DOHH2 (cell line): ENCODE results near the gene DOCK1.

Experiments used
- H3F3A ChIP-seq: fragments of 200-600 bp; sonication (generic), shearing (Covaris generic); 2 replicates; pipeline ENCODE4 v1.6.0; 2016; ENCODE audit warnings: antibody characterized with exemption, mild to moderate bottlenecking; ENCODE audit not compliant: control insufficient read depth, insufficient read depth
- H3K27ac ChIP-seq: fragments of 200-600 bp; sonication (generic); 2 replicates; pipeline ENCODE4 v1.5.1; 2014; ENCODE audit warnings: low read depth, mild to moderate bottlenecking, low read length, moderate library complexity
- H3K27me3 ChIP-seq: fragments of 200-600 bp; sonication (generic); 2 replicates; pipeline ENCODE4 v1.6.1; 2014; ENCODE audit warnings: mild to moderate bottlenecking, low read length, mixed read lengths; ENCODE audit not compliant: control insufficient read depth
- H3K36me3 ChIP-seq: fragments of 200-600 bp; sonication (generic); 2 replicates; pipeline ENCODE4 v1.6.1; 2014; ENCODE audit warnings: mild to moderate bottlenecking, low read length, moderate library complexity, mixed read lengths; ENCODE audit not compliant: control insufficient read depth
- H3K4me1 ChIP-seq: fragments of 200-600 bp; sonication (generic); 2 replicates; pipeline ENCODE4 v1.6.1; 2014; ENCODE audit warnings: mild to moderate bottlenecking, low read length, mixed read lengths; ENCODE audit not compliant: control insufficient read depth
- H3K4me2 ChIP-seq: fragments of 200-600 bp; sonication (generic); 2 replicates; pipeline ENCODE4 v1.6.0; 2014; ENCODE audit warnings: mild to moderate bottlenecking, low read length, moderate library complexity
- H3K4me3 ChIP-seq: fragments of 200-600 bp; sonication (generic); 2 replicates; pipeline ENCODE4 v1.5.1; 2014; ENCODE audit warnings: mild to moderate bottlenecking, low read length, mixed read lengths
- H3K79me2 ChIP-seq: fragments of 200-600 bp; sonication (generic); 2 replicates; pipeline ENCODE4 v1.6.1; 2014; ENCODE audit warnings: mild to moderate bottlenecking, low read length, mixed read lengths; ENCODE audit not compliant: control insufficient read depth
- H3K9me2 ChIP-seq: fragments of 200-600 bp; sonication (generic); replicated peaks from 2 replicates; pipeline ENCODE4 v1.6.1; 2014; ENCODE audit warnings: mild to moderate bottlenecking, low read length, mixed read lengths; ENCODE audit not compliant: control insufficient read depth
- H3K9me3 ChIP-seq: fragments of 200-600 bp; sonication (generic); 2 replicates; pipeline ENCODE4 v1.6.1; 2014; ENCODE audit warnings: antibody characterized with exemption, low read length, mixed read lengths; ENCODE audit not compliant: control insufficient read depth, insufficient read depth
- H4K20me1 ChIP-seq: fragments of 200-600 bp; sonication (generic); 2 replicates; pipeline ENCODE4 v1.6.0; 2014; ENCODE audit warnings: low read depth, mild to moderate bottlenecking, antibody characterized with exemption, low read length, moderate library complexity; ENCODE audit not compliant: control insufficient read depth, insufficient read depth
- EZH2phosphoT487 ChIP-seq: fragments of 200-600 bp; sonication (generic); IDR thresholded peaks from 2 replicates; pipeline ENCODE4 v1.6.1; 2017; ENCODE audit warnings: borderline replicate concordance, mild to moderate bottlenecking, antibody characterized with exemption, low read length, moderate library complexity, mixed read lengths
- TF ChIP-seq, protein P1 (sequence below): fragments of 200-600 bp; sonication (generic); IDR thresholded peaks from one replicate; pipeline ENCODE4 v1.5.1; 2014; ENCODE audit warnings: antibody characterized with exemption, mild to moderate bottlenecking, low read depth, low read length; ENCODE audit not compliant: poor library complexity, severe bottlenecking

DOCK1 gene

DNA sequence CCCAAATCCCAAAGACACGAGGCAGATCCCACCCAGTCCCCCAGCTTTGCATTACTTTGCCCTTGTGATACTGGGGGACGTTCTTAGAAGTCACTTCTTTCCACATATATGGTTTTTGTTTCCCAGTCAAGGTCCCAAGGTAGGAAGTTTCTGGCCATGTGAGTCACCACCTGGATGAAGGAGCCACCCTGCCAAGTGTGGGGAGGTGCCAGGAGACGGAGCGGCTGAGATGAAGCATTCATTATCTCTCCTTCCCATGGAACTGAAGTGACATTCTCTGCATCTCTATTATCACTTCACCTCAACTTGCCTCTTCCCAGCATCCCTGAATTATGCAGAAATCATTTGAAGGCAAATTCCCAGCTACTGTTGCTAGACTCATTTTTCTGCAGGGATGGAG lies 427.4 kb downstream of the DOCK1 start:
- Histone ChIP-seq H3K27ac (no peak overlapping the region), H3K4me3 (no peak overlapping the region), H3K4me2 (no peak overlapping the region), H3K9me3 (no peaks in the 10 kb centered on the region), H3K36me3 (no peaks in the 10 kb centered on the region), H3K79me2 (no peaks in the 10 kb centered on the region), H3K27me3 (no peaks in the 10 kb centered on the region), H4K20me1 (no peaks in the 10 kb centered on the region), H3F3A (no peaks in the 10 kb centered on the region), H3K9me2 (no peaks in the 10 kb centered on the region), H3K4me1 (no peaks in the 10 kb centered on the region)
- TF ChIP-seq, protein P1, sequence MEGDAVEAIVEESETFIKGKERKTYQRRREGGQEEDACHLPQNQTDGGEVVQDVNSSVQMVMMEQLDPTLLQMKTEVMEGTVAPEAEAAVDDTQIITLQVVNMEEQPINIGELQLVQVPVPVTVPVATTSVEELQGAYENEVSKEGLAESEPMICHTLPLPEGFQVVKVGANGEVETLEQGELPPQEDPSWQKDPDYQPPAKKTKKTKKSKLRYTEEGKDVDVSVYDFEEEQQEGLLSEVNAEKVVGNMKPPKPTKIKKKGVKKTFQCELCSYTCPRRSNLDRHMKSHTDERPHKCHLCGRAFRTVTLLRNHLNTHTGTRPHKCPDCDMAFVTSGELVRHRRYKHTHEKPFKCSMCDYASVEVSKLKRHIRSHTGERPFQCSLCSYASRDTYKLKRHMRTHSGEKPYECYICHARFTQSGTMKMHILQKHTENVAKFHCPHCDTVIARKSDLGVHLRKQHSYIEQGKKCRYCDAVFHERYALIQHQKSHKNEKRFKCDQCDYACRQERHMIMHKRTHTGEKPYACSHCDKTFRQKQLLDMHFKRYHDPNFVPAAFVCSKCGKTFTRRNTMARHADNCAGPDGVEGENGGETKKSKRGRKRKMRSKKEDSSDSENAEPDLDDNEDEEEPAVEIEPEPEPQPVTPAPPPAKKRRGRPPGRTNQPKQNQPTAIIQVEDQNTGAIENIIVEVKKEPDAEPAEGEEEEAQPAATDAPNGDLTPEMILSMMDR = no peak
- no peak for TF ChIP-seq EZH2phosphoT487

DNA sequence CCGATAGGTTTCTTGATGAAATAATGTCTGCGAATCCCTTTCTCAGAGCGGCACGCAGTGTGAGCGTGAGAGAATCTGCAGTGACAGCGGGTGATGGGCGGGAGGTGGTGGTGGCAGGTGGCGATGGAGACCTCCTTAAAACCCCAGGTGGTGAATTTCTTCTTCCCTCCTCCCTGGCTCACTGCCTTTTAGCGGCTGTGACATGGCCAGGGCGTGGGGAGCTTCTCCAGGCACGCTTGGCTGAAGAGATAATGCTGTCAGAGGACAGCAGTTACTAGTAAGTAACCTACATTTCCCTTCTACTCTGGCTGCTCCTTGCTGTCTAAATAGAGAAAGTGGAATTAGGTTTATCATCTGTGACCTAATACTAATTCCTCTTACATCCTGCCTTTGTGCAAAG lies 432.6 kb downstream of the DOCK1 start:
- Histone ChIP-seq H3K27ac (no peak overlapping the region), H3F3A (no peaks in the 10 kb centered on the region), H4K20me1 (no peaks in the 10 kb centered on the region), H3K27me3 (no peaks in the 10 kb centered on the region), H3K4me3 (no peak overlapping the region), H3K36me3 (no peaks in the 10 kb centered on the region), H3K4me2 (no peak overlapping the region), H3K9me2 (no peaks in the 10 kb centered on the region), H3K9me3 (no peaks in the 10 kb centered on the region), H3K79me2 (no peaks in the 10 kb centered on the region), H3K4me1 (no peaks in the 10 kb centered on the region)
- TF ChIP-seq, protein P1 = no peak
- no peak for TF ChIP-seq EZH2phosphoT487

DNA sequence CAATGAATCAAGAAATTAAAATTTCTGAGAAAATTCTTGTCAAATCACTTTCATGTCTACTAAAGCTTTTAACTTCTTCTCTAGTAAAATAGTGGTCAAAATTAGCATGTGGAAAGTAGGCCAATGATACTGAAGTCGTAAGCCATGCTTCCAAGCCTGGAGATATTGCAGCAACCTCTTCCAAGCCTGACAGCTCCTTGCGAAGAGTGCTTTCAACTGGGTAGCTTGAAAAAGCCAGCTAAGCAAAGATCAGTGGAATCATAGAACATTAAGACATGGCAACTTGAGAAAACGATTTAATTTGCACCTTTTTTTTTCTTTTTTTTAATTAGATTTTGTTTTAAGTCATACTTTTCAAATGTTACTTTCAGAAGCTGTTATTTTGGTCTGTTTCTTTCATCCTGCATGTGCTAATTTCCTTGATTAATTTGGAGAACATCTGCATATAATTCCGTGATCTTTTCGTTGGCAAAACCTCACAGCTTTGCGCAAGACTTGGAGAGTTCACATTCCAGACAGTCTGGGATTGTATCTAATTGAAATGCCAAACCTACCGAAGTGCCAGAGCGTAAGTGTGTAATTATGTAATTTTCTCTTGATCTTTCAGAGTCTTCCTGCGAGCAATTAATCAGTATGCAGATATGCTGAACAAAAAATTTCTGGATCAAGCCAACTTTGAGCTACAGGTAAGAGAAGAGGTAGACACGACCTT lies 433.3 kb downstream of the DOCK1 start:
- no peak overlapping the region for H3K27ac ChIP-seq
- H3F3A ChIP-seq = no peaks in the 10 kb centered on the region

More for the DNA sequence above, 433.3 kb downstream of the DOCK1 start:
- no peaks in the 10 kb centered on the region for H3K9me3 ChIP-seq
- H3K4me3 ChIP-seq = no peak overlapping the region
- no peaks in the 10 kb centered on the region for H3K27me3 ChIP-seq
- H3K4me2 ChIP-seq = no peak overlapping the region
- TF ChIP-seq, protein P1 = no peak
- no peak for TF ChIP-seq EZH2phosphoT487
- no peaks in the 10 kb centered on the region for H3K9me2 ChIP-seq
- H3K36me3 ChIP-seq = no peaks in the 10 kb centered on the region
- no peaks in the 10 kb centered on the region for H3K79me2 ChIP-seq
- H3K4me1 ChIP-seq = no peaks in the 10 kb centered on the region
- no peaks in the 10 kb centered on the region for H4K20me1 ChIP-seq
